ENCODE data around the gene GFI1B.
"Not testable (repeated sequence)": the region's sequence is repeated elsewhere in the genome, so short reads cannot be mapped to it uniquely, and the experiment has no call there.

The GFI1B gene

DNA sequence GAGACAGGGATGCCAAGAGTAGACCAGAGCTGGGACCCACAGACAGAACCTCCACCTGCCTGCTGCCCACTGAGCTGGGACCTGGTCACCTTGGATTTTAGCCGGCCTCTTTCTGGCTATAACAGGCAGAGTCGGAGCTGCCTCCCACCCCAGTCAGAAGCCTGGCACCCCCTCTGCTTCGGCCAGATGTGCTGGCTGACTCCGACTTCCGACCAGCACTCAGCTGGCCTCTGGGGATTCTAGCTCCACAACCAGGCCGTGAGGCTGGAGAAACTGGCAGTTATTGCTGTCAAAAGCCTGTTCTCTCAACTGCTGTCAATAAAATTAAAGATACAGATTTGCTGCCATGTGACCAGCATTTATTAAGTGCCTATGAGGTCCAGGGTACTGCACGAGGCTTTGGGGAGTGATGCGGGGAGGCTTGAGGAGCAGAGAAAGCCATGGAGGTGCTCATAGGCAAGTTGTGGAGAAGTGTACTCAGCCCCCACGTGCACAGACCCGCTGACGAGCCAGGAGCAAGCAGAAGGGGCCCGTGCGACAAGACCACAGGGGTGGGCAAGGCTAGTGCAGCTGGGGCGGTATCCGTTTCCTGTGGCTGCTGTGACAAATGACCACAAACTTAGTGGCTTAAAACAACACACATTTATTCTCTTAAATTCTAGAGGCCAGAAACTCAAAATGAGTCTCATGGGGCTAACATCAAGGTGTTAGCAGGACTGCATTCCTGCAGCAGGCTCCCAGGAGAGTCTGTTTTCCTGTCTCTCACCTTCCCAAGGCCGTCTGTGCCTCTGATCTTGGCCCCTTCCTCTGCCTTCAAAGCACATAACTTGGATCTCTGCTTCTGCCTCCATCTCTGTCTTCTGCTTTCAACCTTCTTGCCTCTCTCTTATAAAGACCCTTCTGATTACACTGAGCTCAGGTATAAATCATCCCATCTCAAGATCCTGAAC, 13.1 kb downstream of the GFI1B start:
- DNase-seq, result no peak

DNA sequence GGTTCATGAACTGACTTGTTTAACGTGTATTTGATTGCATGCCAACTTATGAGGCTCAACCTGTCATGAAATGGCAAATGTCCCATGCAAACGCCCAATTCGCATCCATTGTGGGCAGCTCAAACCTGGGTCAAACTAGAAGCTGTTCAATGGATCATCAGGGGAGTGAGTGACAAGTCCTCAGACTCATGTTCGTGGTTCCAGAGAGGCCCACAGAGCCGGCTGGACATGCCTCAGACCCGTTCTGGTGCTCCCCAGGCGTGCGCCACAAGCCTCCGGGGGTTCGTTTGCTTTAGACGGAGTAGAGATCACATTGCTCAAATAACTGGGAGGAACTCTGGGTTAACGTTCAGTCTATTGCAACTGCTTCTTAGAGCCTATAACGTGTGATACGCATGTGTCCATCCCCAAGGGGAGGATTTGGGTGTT, 15.0 kb downstream of the GFI1B start:
- DNase-seq, result no peak

GRCh38 chr9:132994410-132995120, 16.1 kb downstream of the GFI1B start:
- peak; percentile 17 for DNase-seq

- no peak for DNase-seq
Observed at GRCh38 chr9:132995121-132995420, 16.6 kb downstream of the GFI1B start.

DNA sequence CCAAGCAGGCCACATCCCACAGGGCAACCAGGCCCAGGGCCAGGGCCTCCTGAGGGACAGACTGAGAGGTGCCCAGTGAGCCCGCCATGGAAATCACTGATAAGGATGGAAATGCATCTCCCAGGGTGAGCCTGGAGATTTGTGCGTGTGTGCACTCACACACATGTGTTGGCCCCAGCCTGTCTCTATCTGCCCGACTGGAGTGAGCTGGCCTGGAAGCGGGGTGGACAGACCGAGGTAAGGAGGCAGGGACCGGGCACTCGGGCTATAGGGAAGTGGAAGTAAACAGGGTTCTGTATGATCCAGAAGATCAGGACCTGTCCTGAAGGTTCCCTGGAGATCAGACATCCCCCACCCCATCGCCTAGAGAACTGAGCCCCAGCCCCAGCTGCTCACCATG, 17.4 kb downstream of the GFI1B start:
- DNase-seq, result no peak

GRCh38 chr9:132996526-132996925, 18.0 kb downstream of the GFI1B start:
- DNase-seq, result no peak

DNA sequence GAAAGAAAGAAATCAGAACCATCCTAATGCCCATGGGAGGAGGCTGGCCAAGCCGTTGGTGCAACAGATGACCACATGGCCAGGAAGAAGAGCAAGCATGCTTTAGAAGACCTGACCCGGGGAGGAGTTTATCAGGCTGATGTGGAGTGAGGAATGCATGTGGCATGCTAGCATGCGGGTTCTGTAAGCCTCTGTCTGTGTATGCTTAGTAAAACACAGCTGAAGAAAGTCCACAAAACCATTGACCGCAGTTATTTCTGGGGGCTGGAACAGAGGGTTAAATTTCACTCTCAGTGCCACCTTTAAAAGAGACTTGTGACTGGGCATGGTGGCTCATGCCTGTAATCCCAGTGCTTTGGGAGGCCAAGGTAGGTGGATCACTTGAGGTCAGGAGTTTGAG, 19.1 kb downstream of the GFI1B start:
- no peak for DNase-seq

GRCh38 chr9:132998221-132998620, 19.7 kb downstream of the GFI1B start:
- DNase-seq, result not testable (repeated sequence)

- no peak for DNase-seq
Observed at GRCh38 chr9:132998831-132999635, 20.5 kb downstream of the GFI1B start.

DNA sequence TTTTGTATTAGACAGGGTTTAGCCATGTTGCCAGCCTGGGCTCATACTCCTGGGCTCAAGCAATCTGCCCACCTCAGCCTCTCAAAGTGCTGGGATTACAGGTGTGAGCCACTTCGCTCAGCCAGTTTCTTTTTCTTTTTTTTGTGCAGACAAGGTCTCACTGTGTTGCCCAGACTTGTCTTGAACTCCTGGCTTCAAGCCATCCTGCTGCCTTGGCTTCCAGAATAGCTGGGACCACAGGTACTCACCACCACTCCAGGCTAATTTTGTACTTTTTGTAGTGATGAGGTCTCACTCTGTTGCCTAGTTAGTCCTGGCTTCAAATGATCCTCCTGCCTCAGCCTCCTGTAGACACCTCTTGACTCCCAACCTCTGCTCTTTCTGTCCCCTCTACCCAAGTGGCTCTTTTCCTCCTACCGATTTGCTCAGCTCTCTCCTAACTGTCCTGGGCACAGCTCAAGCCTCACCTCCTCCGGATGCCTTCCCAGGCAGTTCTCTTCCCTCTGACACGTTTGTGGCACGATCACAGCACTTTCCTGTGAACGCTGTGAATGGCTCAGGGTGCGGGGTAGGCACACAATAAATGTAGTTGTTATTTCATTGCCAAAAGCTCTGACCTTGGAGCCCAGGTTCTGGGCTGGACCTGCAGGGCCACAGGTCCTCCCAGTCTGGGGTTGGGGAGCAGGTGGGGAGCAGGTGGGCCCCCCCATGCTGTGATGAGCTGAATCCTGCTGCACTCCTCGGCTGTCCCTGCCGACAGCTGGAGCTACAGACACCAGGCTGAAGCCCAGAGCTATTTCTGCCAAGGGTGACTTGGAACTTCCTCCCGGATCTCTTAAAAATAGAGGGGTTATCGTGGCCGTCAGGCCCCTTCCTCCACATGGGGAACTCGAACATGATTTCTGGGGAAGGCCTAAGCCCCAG, 23.9 kb downstream of the GFI1B start:
- DNase-seq, result no peak

DNA sequence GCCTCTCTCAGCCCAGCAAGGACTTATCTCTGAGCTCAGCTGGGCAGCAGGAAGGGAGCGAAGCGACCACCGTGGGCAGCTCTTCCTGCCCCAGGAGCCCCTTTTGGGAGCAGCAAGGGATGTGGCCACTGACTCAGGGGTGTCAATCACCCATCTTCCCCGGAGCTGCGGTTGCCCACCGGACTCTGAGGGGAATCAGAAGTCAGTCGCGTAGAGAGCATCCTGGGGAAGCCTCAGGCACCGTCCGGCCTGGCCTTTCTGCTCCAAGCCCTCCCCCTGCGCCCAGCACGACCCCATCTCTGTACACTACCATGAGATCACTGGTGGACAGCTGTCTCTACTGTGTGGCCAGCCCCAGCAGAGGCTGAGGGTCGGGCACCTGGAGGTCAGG, 24.6 kb downstream of the GFI1B start:
- DNase-seq, result no peak

GRCh38 chr9:133003671-133004090, 25.2 kb downstream of the GFI1B start:
- no peak for DNase-seq

DNA sequence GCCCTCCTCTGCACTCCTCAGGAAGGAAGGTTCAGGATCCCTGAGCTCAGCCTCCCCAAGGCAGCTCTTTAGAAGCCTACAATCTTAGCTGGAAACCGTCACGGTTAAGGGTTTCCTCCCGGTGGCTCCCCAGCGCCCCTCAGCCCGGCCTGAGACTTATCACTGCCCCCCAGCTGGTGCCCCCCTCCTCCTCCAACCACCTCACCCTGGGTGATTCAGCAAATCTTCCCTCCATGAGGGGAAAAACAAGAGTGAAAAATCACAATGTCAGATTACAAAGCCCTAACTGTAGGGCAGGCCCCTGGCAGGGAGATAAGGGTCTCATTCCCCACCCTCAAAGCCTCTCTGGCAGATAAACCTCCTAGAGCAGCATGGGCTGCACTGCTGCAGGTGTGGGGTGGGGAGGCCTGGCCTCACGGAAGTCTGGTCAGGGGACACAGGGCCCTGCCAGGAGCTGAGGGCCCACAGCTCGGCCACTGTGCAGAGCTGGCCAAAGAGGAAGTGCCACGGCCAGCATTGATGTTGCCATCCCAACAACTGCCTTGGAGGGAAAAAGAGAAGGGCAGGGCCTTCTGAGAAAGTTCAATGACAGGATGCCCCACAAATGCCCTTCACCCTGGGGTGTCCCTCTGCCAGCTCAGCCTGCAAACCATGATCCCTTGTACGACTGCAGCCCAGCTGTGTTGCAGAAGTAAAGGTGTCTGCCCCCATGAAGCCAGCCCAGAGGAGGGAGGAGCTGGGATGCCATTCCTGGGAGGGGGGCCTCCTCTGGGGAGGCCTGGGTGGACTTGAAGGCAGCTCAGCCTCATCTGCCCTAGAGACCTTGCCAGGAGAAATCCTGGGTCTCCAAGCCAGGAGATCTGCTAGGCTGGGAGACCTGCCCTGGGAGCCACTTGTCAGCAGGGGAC, 25.9 kb downstream of the GFI1B start:
- no peak for DNase-seq

DNA sequence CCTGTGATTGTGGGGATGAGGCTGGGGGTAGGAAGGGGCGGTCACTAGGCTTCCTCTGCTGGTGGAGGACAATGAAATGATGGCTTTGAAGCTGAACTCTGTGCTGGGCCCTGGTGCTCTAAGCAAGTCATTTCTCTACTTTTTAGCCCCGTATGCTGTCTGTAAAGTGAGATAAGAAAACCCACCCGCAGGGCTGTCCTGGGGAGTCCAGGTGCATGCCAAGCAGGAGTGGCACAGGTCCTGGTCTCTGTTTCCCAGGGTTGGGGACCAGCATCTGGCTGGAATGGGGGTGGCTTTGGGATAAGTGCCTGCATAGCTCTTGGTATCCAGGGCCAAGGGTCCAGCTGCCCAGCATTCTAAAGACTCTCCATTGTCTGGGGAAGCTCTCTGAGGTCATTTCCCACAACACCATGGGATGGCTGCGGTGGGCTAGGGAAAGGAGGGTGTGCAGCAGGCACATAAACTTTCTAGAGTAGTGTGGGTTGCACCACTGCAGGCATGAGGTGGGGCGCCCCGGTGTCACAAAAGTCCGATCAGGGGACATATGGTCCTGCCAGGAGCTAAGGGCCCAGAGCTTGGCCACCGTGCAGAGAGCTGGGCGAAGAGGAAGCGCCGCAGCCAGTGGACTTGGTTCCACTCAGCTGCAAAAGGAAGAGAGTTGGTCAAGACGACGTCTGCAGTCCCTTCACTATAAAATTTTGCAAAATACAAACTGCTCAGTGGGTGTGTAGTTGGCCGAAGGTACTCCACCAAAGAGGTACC, 26.7 kb downstream of the GFI1B start:
- no peak for DNase-seq

DNA sequence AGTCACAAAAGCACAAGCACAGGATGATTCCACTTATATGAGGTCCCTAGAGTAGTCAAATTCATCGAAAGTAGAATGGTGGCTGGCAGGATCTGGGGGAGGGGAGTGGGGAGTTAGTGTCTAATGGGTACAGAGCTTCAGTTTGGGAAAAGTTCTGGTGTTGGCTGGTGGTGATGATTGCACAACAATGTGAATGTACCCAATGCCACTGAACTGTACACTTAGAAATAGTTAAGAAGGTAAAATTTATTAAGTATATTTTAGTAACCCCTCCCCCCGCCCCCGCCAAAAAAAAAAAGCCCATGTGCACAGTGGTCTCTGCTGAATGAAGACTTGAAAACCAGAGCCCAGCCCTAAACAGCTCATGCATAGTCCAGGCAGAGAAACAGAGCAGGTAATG, 27.5 kb downstream of the GFI1B start:
- no peak for DNase-seq

DNA sequence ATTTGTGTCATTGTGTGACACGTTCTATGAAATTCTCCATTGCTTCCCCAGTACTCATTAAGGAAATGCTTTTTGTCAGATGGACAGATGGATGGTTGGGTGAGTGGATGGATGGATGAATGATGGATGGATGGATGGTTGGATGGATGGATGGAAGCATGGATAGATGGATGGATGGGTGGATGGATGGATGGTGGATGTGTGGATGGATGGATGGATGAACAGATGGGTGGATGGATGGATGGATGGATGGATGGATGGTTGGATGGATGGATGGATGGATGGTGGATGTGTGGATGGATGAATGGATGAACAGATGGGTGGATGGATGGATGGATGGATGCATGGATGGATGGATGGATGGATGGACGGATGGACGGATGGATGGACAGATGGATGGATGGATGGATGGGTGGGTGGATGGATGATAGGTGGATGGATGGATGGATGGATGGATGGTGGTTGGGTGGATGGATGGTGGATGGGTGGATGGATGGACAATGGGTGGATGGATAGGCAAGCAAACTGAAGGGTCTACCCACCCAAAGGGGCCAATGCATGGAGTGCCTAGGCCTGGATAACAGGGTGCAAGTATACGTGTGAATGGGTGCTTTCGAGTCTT, 28.3 kb downstream of the GFI1B start:
- no peak for DNase-seq

GRCh38 chr9:133008406-133008805, 29.9 kb downstream of the GFI1B start:
- no peak for DNase-seq

GRCh38 chr9:133008824-133009223, 30.3 kb downstream of the GFI1B start:
- no peak for DNase-seq

DNA sequence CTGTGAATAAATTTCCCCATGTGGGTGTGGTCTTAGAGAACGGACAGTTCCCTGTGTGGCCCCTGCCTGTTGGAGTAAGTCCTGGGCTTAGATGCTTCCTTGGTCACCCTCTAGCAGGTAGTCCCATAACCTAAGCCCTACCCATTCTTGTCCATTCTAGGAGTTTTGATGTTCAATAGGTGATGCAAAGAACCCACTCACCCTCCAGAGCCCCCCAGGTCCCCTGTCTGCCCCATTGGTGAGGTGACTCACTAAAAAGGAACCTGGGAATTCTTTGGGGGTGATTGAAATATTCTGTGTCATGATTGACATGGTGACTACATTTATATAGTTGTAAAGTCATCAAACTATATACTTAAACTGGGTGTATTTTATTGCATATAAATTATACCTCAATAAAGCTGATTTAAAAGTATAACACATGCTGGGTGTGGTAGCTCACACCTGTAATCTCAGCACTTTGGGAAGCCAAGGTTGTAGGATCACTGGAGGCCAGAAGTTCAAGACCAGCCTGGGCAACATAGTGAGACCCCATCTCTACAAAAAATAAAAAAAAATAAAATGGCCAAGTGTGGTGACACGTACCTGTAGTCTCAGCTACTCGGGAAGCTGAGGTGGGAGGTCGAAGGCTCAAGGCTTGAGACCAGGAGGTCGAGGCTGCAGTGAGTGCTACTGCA, 31.6 kb downstream of the GFI1B start:
- no peak for DNase-seq
